Esophagus muscularis mucosa (tissue), 4 donors: ENCODE results near the gene VSIG10L2. TPM values are rescaled to one million over a fixed set of nuclear protein-coding genes. Genes with fewer than 3 reads are reported as not detected.

Experiments
- DNase-seq: peaks from one replicate; pipeline ENCODE4 v3.0.0-alpha.2; 2017; ENCODE audit errors: extremely low spot score
- H3K27ac ChIP-seq, 4 donors: fragments of 200-600 bp; sonication (generic); replicated peaks in 1 of 4; 1 replicate in 3 of 4; 2 replicates in 1 of 4; pipeline ENCODE4 v1.5.1; 2016 to 2019; ENCODE audit warnings: mild to moderate bottlenecking in 1 of 4
- H3K27me3 ChIP-seq, 4 donors: fragments of 200-600 bp; sonication (generic); one replicate each; pipeline versions ENCODE4 v1.5.1 to v1.6.0; 2016 to 2019
- H3K36me3 ChIP-seq, 4 donors: fragments of 200-600 bp; sonication (generic); one replicate each; pipeline ENCODE4 v1.5.1; 2016 to 2019
- H3K4me1 ChIP-seq, 4 donors: fragments of 200-600 bp; sonication (generic); one replicate each; pipeline ENCODE4 v1.5.1; 2016 to 2019
- H3K4me3 ChIP-seq, 4 donors: fragments of 200-600 bp; sonication (generic); 1 replicate in 2 of 4; 2 replicates in 2 of 4; pipeline ENCODE4 v1.5.1; 2016 to 2019; ENCODE audit warnings: mild to moderate bottlenecking in 4 of 4, moderate library complexity in 1 of 4
- H3K9me3 ChIP-seq, 4 donors: fragments of 200-600 bp; sonication (generic); 1 replicate in 3 of 4; 2 replicates in 1 of 4; pipeline ENCODE4 v1.5.1; 2016 to 2019
- CTCF ChIP-seq, 3 experiments: fragments of 200-600 bp in 2 of 3; fragments of 450-650 bp in 1 of 3; sonication (generic) in 2 of 3; IDR thresholded peaks; one replicate each; pipeline ENCODE4 v1.5.1; 2017 to 2019; ENCODE audit warnings: antibody characterized with exemption in 3 of 3, mild to moderate bottlenecking in 2 of 3, moderate library complexity in 1 of 3
- EP300 ChIP-seq: sonication (generic); formaldehyde crosslinking; IDR thresholded peaks from one replicate; pipeline ENCODE4 v1.6.1; 2017; ENCODE audit warnings: antibody characterized with exemption
- POLR2A ChIP-seq: fragments of 450-650 bp; IDR thresholded peaks from one replicate; pipeline ENCODE4 v1.6.1; 2017; ENCODE audit warnings: antibody characterized with exemption, moderate library complexity, mild to moderate bottlenecking, low read depth
- POLR2AphosphoS5 ChIP-seq, 2 donors: sonication (generic); formaldehyde crosslinking; IDR thresholded peaks; one replicate each; pipeline ENCODE4 v1.6.1; 2017; ENCODE audit warnings: antibody characterized with exemption in 2 of 2
- WGBS: methylation state at CpG from one replicate; pipeline ENCODE4 v1.1.5; 2018; 5-methylcytosine and 5-hydroxymethylcytosine counted together
- intact Hi-C: fragments of 100-400 bp; cut with DNase I; formaldehyde crosslinking; loops from one replicate; pipeline ENCODE4 v1.15.1; 2023
- total RNA-seq, 4 donors: library from RNA; depleted of rRNA; stranded (reverse); fragments of >200 nt; gene quantifications; one replicate each; pipeline versions ENCODE4 v1.1.0 to v1.2.1, GENCODE V29; 2016

The VSIG10L2 gene
- total RNA-seq, 4 donors from 2014 or later = 0.33 to 0.57 (median 0.39) TPM; not detected in 1

DNA sequence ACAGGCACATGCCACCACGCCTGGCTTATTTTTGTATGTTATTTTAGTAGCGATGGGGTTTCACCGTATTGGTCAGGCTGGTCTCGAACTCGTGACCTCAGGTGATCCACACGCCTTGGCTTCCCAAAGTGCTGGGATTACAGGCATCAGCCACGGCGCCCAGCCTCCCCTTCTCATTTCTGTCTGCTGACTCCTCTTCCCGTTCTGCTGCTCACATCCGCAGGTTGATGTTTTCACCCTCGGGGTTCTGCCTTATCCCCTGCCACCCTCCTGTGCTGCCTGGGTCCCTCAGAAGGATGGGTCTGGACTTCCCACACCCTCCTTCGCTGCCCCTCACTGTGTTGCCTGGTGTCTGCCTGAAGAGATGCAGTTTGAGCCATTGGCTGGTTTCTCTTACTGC, 19.2 kb upstream of the VSIG10L2 start:
- H3K4me1 ChIP-seq = peaks cover 0 to 14% (median 6%) of the 10 kb centered on the region in 4 donors
- H3K36me3 ChIP-seq = no peaks in the 10 kb centered on the region
- TF ChIP-seq CTCF (IDR thresholded peaks at IDR 0.05) (no peak), EP300 (no peak)
- no peaks in the 10 kb centered on the region for H3K9me3 ChIP-seq
- intact Hi-C loops = no loop called here
- no peak for DNase-seq
- no peak overlapping the region for H3K4me3 ChIP-seq
- 93% methylated on average over 12 of the region's 12 CpGs for WGBS
- H3K27me3 ChIP-seq = no peaks in the 10 kb centered on the region
- no peak overlapping the region for H3K27ac ChIP-seq

GRCh38 chr11:125929445-125930075, 16.3 kb upstream of the VSIG10L2 start:
- Histone ChIP-seq H3K27ac (no peak overlapping the region), H3K36me3 (no peaks in the 10 kb centered on the region), H3K27me3 (no peaks in the 10 kb centered on the region), H3K9me3 (no peaks in the 10 kb centered on the region), H3K4me1 (peaks cover 0 to 16% (median 7%) of the 10 kb centered on the region in 4 donors), H3K4me3 (no peak overlapping the region)
- WGBS = 92% methylated on average over 7 of the region's 9 CpGs
- intact Hi-C loops = no loop called here
- DNase-seq = no peak
- TF ChIP-seq POLR2AphosphoS5 (IDR thresholded peaks at IDR 0.05) (no peak), POLR2A (no peak), CTCF (IDR thresholded peaks at IDR 0.05) (no peak), EP300 (no peak)

DNA sequence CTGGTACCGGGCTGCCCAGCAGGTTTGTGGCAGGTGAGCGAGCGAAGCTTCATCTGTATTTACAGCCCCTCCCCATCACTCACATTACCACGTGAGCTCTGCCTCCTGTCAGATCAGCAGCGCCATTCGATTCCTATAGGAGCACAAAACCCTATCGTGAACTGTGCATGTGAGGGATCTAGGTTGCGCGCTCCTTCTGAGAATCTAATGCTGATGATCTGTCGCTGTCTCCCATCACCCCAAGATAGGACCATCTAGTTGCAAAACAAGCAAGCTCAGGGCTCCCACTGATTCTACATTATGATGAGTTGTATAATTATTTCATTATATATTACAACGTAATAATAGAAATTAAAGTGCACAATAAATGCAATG, 15.8 kb upstream of the VSIG10L2 start:
- WGBS = 91% methylated on average over 11 of the region's 11 CpGs
- Histone ChIP-seq H3K27me3 (no peaks in the 10 kb centered on the region), H3K9me3 (no peaks in the 10 kb centered on the region), H3K27ac (no peak overlapping the region), H3K4me1 (peaks cover 0 to 16% (median 7%) of the 10 kb centered on the region in 4 donors), H3K36me3 (no peaks in the 10 kb centered on the region), H3K4me3 (no peak overlapping the region)
- no peak for DNase-seq
- intact Hi-C loops = no loop called here
- TF ChIP-seq EP300 (no peak), POLR2A (no peak), POLR2AphosphoS5 (IDR thresholded peaks at IDR 0.05) (no peak), CTCF (IDR thresholded peaks at IDR 0.05) (no peak)

DNA sequence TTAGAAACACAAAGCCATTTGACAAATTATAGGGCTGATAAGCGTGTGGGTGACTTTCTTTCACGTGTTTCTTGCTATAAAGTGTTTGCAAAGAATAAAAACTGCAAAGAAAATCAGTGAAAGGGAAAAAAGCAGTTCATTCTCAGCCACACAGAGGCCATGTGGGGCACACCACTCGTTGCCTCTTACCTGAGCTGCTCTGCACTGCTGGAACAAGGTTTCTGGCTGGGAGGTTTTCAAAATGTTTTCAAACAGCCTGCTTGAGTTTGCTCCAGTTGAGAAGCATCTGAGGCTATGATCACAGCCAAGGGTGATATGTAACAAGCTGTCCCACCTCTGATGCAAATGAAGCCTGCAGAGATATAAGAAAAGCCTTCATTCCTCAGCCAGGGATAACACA, 14.7 kb upstream of the VSIG10L2 start:
- intact Hi-C loops = no loop called here
- TF ChIP-seq POLR2AphosphoS5 (IDR thresholded peaks at IDR 0.05) (no peak), CTCF (IDR thresholded peaks at IDR 0.05) (no peak), EP300 (no peak), POLR2A (no peak)
- Histone ChIP-seq H3K4me3 (no peak overlapping the region), H3K27ac (no peak overlapping the region), H3K36me3 (no peaks in the 10 kb centered on the region), H3K4me1 (peaks cover 0 to 9% (median 4%) of the 10 kb centered on the region in 4 donors), H3K27me3 (no peaks in the 10 kb centered on the region), H3K9me3 (no peaks in the 10 kb centered on the region)
- 68% methylated on average over 3 of the region's 3 CpGs for WGBS
- DNase-seq = no peak

GRCh38 chr11:125931668-125932067, 14.2 kb upstream of the VSIG10L2 start:
- DNase-seq = no peak

More at GRCh38 chr11:125931668-125932067, 14.2 kb upstream of the VSIG10L2 start:
- Histone ChIP-seq H3K9me3 (no peaks in the 10 kb centered on the region), H3K4me1 (peaks cover 0 to 9% (median 4%) of the 10 kb centered on the region in 4 donors), H3K27me3 (no peaks in the 10 kb centered on the region), H3K27ac (no peak overlapping the region), H3K4me3 (no peak overlapping the region), H3K36me3 (no peaks in the 10 kb centered on the region)
- intact Hi-C loops = no loop called here
- TF ChIP-seq POLR2A (no peak), CTCF (IDR thresholded peaks at IDR 0.05) (no peak), POLR2AphosphoS5 (IDR thresholded peaks at IDR 0.05) (no peak)
- 69% methylated on average over 4 of the region's 6 CpGs for WGBS
